Measurements from ENCODE around the gene ANAPC13.

GRCh38 chr3:134428401-134428800 is 57.4 kb downstream of the ANAPC13 start:
- TF ChIP-seq CTCF (IDR thresholded peaks at IDR 0.05 in 2 of 3, conservative IDR thresholded peaks at IDR 0.05 in 1 of 3; ENCODE audit: borderline replicate concordance in 1 of 3, insufficient read depth in 1 of 3, low read depth in 2 of 3, low read length in 2 of 3): no peak
- TF ChIP-seq EZH2phosphoT487 (IDR thresholded peaks at IDR 0.05; ENCODE audit: borderline replicate concordance): no peak
- TF ChIP-seq ZNF274 (IDR thresholded peaks at IDR 0.05; ENCODE audit: low read depth, low read length): no peak
- no peak for TF ChIP-seq RAD21 (IDR thresholded peaks at IDR 0.05; ENCODE audit: low read depth)
- no peak for TF ChIP-seq REST (IDR thresholded peaks at IDR 0.05; ENCODE audit: low read depth)
- TF ChIP-seq SP1 (IDR thresholded peaks at IDR 0.05; ENCODE audit: low read depth): no peak
- no peak for TF ChIP-seq MAX (IDR thresholded peaks at IDR 0.05)
- TF ChIP-seq JUND (IDR thresholded peaks at IDR 0.05): no peak
- TF ChIP-seq POLR2A (IDR thresholded peaks at IDR 0.05; ENCODE audit: borderline replicate concordance, extremely low read depth, insufficient read depth, insufficient read length): no peak
- TF ChIP-seq YY1 (IDR thresholded peaks at IDR 0.05; ENCODE audit: extremely low read depth, insufficient replicate concordance, low read depth, low read length): no peak
- TF ChIP-seq EGR1 (IDR thresholded peaks at IDR 0.05; ENCODE audit: low read depth): no peak
- TF ChIP-seq SIN3A (IDR thresholded peaks at IDR 0.05; ENCODE audit: low read depth): no peak
- no peak for TF ChIP-seq ATF3 (IDR thresholded peaks at IDR 0.05)
- no peak for TF ChIP-seq POLR2AphosphoS5 (IDR thresholded peaks at IDR 0.05; ENCODE audit: low read depth, low read length)

Data from HCT116 (cell line).